ENCODE results near the gene KLHL5. TPM values are rescaled to one million over a fixed set of nuclear protein-coding genes. Genes with fewer than 3 reads are reported as not detected.

The KLHL5 gene
- total and polyA plus RNA-seq, 2 donors (not counting 1 experiment from before 2014, with no cell fraction given), result 22.6 to 90.0 TPM

DNA sequence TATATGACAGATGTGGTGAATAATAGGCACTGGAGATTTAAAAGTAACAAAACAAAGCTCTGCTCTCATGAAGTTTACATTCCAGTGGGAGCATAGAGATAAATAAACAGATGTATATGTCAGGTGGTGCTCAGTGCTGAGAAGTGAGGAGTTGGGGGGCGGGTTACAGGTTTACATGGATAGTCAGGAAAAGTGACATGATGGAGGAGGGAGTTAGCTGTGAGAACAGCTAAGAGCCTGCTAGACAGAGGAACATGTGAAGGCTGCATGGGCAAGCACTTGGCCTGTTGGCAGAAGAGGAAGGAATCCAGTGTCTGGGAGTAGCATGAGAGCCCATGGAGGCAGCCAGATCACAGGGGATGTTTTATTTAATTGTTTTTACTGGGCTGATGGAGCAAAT, 19.7 kb upstream of the KLHL5 start:
- Histone ChIP-seq H3K4me2 (replicated peaks; ENCODE audit: low read depth, low read length, poor library complexity, severe bottlenecking) (no peak overlapping the region), H2AFZ (ENCODE audit: insufficient read depth, low read depth, low read length, poor library complexity, severe bottlenecking) (no peak overlapping the region), H4K20me1 (ENCODE audit: control insufficient read depth, insufficient read depth, low read length, poor library complexity, severe bottlenecking) (peaks cover 4% of the 10 kb centered on the region), H3K9ac (ENCODE audit: low read length) (no peak overlapping the region), H3K4me1 (ENCODE audit: control insufficient read depth in 2 of 2, insufficient read depth in 2 of 2, low read length in 2 of 2) (peaks cover 40 to 44% of the 10 kb centered on the region in 2 donors), H3K36me3 (replicated peaks in 1 of 2; ENCODE audit: control extremely low read depth in 1 of 2, control insufficient read depth in 1 of 2, extremely low read depth in 1 of 2, insufficient read depth in 2 of 2, low read length in 1 of 2) (no peaks in the 10 kb centered on the region), H3K27ac (ENCODE audit: low read length in 2 of 2) (peak overlapping the region in 1 of 2 donors; percentile 52), H3K4me3 (ENCODE audit: control extremely low read depth in 1 of 5, extremely low read depth in 1 of 5, insufficient read depth in 1 of 5, low read depth in 2 of 5, low read length in 4 of 5) (no peak overlapping the region), H3K79me2 (ENCODE audit: control insufficient read depth, insufficient read depth, low read length) (peaks cover 22% of the 10 kb centered on the region), H3K27me3 (replicated peaks in 1 of 4; ENCODE audit: control extremely low read depth in 1 of 4, control insufficient read depth in 3 of 4, insufficient read depth in 4 of 4, low read length in 3 of 4) (no peaks in the 10 kb centered on the region), H3K9me3 (ENCODE audit: control extremely low read depth in 1 of 3, control insufficient read depth in 2 of 3, insufficient read depth in 1 of 3, low read length in 2 of 3) (no peaks in the 10 kb centered on the region)
- peak overlapping the region; percentile 47 for H3K27ac Mint-ChIP-seq
- peaks cover 56% of the 10 kb centered on the region for H3K4me1 Mint-ChIP-seq
- intact Hi-C loops (cut with micrococcal nuclease), result loop anchor here (5.0 to 10.0 kb wide), 4 partner anchors 415 to 1262 kb away; partner anchors contain the start of genes LIAS, PDS5A and RPL9
- H3K4me3 Mint-ChIP-seq, result peak overlapping the region; percentile 9
- ATAC-seq (ENCODE audit: low read depth) (no peak), DNase-seq (no peak)
- TF ChIP-seq EZH2 (IDR thresholded peaks at IDR 0.05; ENCODE audit: borderline replicate concordance, insufficient read depth, low read depth, low read length, poor library complexity, severe bottlenecking) (no peak), CTCF (IDR thresholded peaks at IDR 0.05) (no peak)
- ChIA-PET POLR2A (interaction anchor here (0.7 to 3.8 kb wide), 2 partner anchors 10 to 56 kb away, joined by 5 to 30 read pairs; partner anchors contain the start of gene TMEM156), CTCF (interaction anchor here (0.6 to 6.6 kb wide), 6 partner anchors 10 to 139 kb away, joined by 3 to 55 read pairs (median 9); partner anchors contain the start of gene TMEM156)
- no peaks in the 10 kb centered on the region for H3K9me3 Mint-ChIP-seq (ENCODE audit: insufficient read depth)
- WGBS (ENCODE audit: insufficient coverage), result 100% methylated on average over 1 of the region's 1 CpG
- no peaks in the 10 kb centered on the region for H3K27me3 Mint-ChIP-seq
